ENCODE results near the gene C1QTNF3. TPM values are rescaled to one million over a fixed set of nuclear protein-coding genes. Genes with fewer than 3 reads are reported as not detected.

The C1QTNF3 gene
- total and polyA plus RNA-seq, 9 donors: 2.8 to 17.9 (median 4.4) TPM

- Histone ChIP-seq H3K4me1 (ENCODE audit: insufficient read depth) (peaks cover 12% of the 10 kb centered on the region), H3K36me3 (no peaks in the 10 kb centered on the region), H3K4me3 (no peak overlapping the region), H3K27ac (no peak overlapping the region), H3K9me3 (no peaks in the 10 kb centered on the region), H3K27me3 (no peaks in the 10 kb centered on the region)
- no peak for TF ChIP-seq POLR2A (IDR thresholded peaks at IDR 0.05)
- no peak for TF ChIP-seq EP300 (IDR thresholded peaks at IDR 0.05)
- no peak for TF ChIP-seq CTCF (IDR thresholded peaks at IDR 0.05)
- no peak for DNase-seq
- intact Hi-C loops (cut with DNase I): no loop called here
- WGBS, 3 donors: 54 to 72% (median 64%) methylated on average over 2 of the region's 2 CpGs
Observed at GRCh38 chr5:33973271-33973670, 69.7 kb downstream of the C1QTNF3 start.

- no peak for DNase-seq
- TF ChIP-seq EP300 (IDR thresholded peaks at IDR 0.05) (no peak), POLR2A (IDR thresholded peaks at IDR 0.05) (no peak), CTCF (IDR thresholded peaks at IDR 0.05) (peak in 2 of 3 donors; percentile 16 to 18)
- no peak overlapping the region for H3K27ac ChIP-seq
- intact Hi-C loops (cut with DNase I): no loop called here
- H3K4me1 ChIP-seq (ENCODE audit: insufficient read depth): peaks cover 5% of the 10 kb centered on the region
- H3K36me3 ChIP-seq: no peaks in the 10 kb centered on the region
- no peaks in the 10 kb centered on the region for H3K9me3 ChIP-seq
- H3K4me3 ChIP-seq: no peak overlapping the region
- no peaks in the 10 kb centered on the region for H3K27me3 ChIP-seq
- 54 to 65% (median 58%) methylated on average over 10 of the region's 10 CpGs for WGBS, 3 donors
Observed at GRCh38 chr5:33969572-33970452, 73.2 kb downstream of the C1QTNF3 start.

- Histone ChIP-seq H3K27me3 (no peaks in the 10 kb centered on the region), H3K9me3 (no peaks in the 10 kb centered on the region), H3K4me3 (no peak overlapping the region), H3K4me1 (ENCODE audit: insufficient read depth) (peaks cover 2% of the 10 kb centered on the region), H3K36me3 (no peaks in the 10 kb centered on the region), H3K27ac (no peak overlapping the region)
- no peak for TF ChIP-seq CTCF (IDR thresholded peaks at IDR 0.05)
- TF ChIP-seq EP300 (IDR thresholded peaks at IDR 0.05): no peak
- TF ChIP-seq POLR2A (IDR thresholded peaks at IDR 0.05): no peak
- 40 to 49% (median 43%) methylated on average over 3 of the region's 3 CpGs for WGBS, 3 donors
- DNase-seq: no peak
- intact Hi-C loops (cut with DNase I): no loop called here
Observed at GRCh38 chr5:33968211-33969005, 74.6 kb downstream of the C1QTNF3 start.

Small RNA genes within 50 kb of the gene (small RNA-seq; reads per million reads assigned to genes)
- gene AC139783.1: not detected

Other genes starting within 250 kb of the C1QTNF3 start
- gene ADAMTS12, start 151.2 kb downstream of the C1QTNF3 start, total RNA-seq: 1 to 10 TPM; 2.9 to 9.8 (median 5.5) TPM
- gene ADAMTS12, start 151.2 kb downstream of the C1QTNF3 start, polyA plus RNA-seq: 1 to 10 TPM; 5.0 to 9.2 TPM
- gene RXFP3, start 106.8 kb downstream of the C1QTNF3 start, total RNA-seq: under 1 TPM in 1 of 7 donors, not detected in 6; 0.24 TPM
- not detected for gene RXFP3, start 106.8 kb downstream of the C1QTNF3 start, polyA plus RNA-seq
- gene SLC45A2, start 58.5 kb downstream of the C1QTNF3 start, total RNA-seq: under 1 TPM in 1 of 7 donors, not detected in 6; 0.15 TPM
- not detected for gene SLC45A2, start 58.5 kb downstream of the C1QTNF3 start, polyA plus RNA-seq
- 10 to 100 TPM in 2 of 7 donors, 1 to 10 TPM in 5; 3.9 to 11.3 (median 7.8) TPM for gene AMACR, start 35.2 kb downstream of the C1QTNF3 start, total RNA-seq
- 10 to 100 TPM in 1 of 2 donors, 1 to 10 TPM in 1; 7.3 to 13.4 TPM for gene AMACR, start 35.2 kb downstream of the C1QTNF3 start, polyA plus RNA-seq